ENCODE data around the gene ZDHHC18.
"Not testable (repeated sequence)": the region's sequence is repeated elsewhere in the genome, so short reads cannot be mapped to it uniquely, and the experiment has no call there.

ZDHHC18 gene

GRCh38 chr1:26858891-26859640 is 32.6 kb downstream of the ZDHHC18 start:
- DNase-seq (ENCODE audit: low read depth), result no peak

DNA sequence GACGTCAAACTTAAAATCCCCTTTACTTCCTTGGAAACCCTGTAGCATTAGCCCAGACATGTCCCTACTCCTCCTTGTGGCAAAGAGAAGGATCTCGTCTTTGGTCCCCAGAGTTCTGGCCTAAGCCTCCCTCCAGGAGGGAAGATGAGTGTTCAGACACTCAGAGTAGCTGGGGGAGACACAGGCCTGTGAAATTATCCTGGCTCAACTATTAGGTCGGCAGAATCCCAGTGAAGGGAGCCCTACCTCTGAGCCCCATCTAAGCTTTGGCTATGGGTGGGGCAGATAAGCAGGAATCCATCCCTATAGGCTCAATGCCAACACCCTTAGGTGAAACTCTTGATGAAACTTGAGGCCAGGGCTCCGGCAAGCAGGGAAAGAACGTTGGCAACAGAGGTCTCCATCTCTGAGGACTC is 34.8 kb downstream of the ZDHHC18 start:
- DNase-seq (ENCODE audit: low read depth), result no peak

GRCh38 chr1:26861889-26862378 is 35.4 kb downstream of the ZDHHC18 start:
- no peak for DNase-seq (ENCODE audit: low read depth)

GRCh38 chr1:26862781-26863684 is 36.5 kb downstream of the ZDHHC18 start, which contains the start of gene SFN:
TSS of gene SFN (plus strand) at chr1:26863149. CDS start at chr1:26863213, 64 bp downstream.
- peak; percentile 24 for DNase-seq (ENCODE audit: low read depth)

- no peak for DNase-seq (ENCODE audit: low read depth)
Observed at GRCh38 chr1:26863685-26864077, 37.2 kb downstream of the ZDHHC18 start.

GRCh38 chr1:26864610-26865480 is 38.4 kb downstream of the ZDHHC18 start:
- peak; percentile 92 for DNase-seq (ENCODE audit: low read depth)

- not testable (repeated sequence) for DNase-seq (ENCODE audit: low read depth)
Observed at GRCh38 chr1:26873097-26873496, 46.6 kb downstream of the ZDHHC18 start.

GRCh38 chr1:26874896-26875295 is 48.4 kb downstream of the ZDHHC18 start:
- DNase-seq (ENCODE audit: low read depth), result no peak

DNA sequence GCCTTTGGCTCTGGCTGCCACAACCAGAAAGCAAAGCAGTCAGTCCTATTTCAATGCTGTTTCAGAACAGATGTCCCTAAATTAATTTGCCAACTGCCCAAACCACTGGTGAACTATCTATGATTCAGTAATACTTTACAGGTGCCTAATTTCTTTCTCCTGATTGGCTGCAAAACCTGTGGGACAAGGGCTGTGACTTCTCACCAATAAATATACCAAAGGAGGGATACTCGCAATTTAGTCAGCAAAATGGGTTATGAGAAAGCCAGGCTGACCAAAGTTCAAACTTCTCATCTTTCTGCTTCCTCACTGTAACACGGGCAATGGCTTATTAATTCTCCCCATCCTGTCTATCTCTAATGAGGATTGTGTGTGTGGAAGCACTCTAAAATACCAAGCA is 50.8 kb downstream of the ZDHHC18 start:
- DNase-seq (ENCODE audit: low read depth), result no peak

DNA sequence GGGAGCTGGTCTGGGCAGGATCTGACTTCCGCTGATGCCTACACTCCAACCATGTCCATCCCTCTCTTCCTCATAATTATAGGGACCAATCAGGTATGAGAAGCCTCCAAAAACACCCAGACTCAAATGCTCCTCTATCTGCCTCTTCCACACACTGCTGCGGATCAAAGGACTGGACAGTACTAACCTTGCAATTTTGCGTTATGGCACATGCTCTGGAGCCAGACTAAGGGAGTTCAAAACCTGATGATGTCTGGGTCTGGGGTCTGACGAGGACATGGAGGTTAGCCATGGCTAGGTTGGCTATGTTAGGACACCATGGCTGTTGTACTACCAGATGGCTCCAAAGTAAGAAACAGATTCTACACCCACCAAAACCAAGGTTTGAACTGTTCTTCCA is 53.3 kb downstream of the ZDHHC18 start:
- no peak for DNase-seq (ENCODE audit: low read depth)

- DNase-seq (ENCODE audit: low read depth), result not testable (repeated sequence)
Observed at GRCh38 chr1:26881611-26882010, 55.1 kb downstream of the ZDHHC18 start.

- no peak for DNase-seq (ENCODE audit: low read depth)
Observed at GRCh38 chr1:26882696-26883463, 56.4 kb downstream of the ZDHHC18 start.

GRCh38 chr1:26887125-26887524 is 60.6 kb downstream of the ZDHHC18 start:
- no peak for DNase-seq (ENCODE audit: low read depth)

DNA sequence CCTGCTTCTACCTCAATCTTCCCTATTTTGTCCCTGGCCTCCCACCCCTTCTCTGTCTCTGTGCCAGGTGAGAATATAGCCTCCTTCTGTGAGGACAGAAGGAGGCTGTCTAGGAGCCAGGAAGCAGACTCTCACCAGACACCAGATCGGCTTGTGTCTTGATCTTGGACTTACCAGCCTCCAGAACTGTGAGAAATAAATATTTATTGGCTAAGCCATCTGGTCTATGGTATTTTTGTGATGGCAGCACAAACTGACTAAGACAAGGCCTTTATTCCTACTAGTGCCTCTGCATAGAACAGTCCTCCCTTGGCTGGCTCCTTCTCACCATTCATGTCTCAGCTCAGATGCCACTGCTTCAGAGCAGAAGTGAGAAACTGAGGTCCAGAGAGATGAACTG is 61.7 kb downstream of the ZDHHC18 start:
- DNase-seq (ENCODE audit: low read depth), result no peak

GRCh38 chr1:26889551-26890466 is 63.3 kb downstream of the ZDHHC18 start, which contains the start of gene GPN2:
TSS of gene GPN2 (minus strand) at chr1:26890283. CDS start at chr1:26890096, 187 bp downstream.
- DNase-seq (ENCODE audit: low read depth), result peak; percentile 68

- DNase-seq (ENCODE audit: low read depth), result no peak
Observed at GRCh38 chr1:26890467-26890796, 63.9 kb downstream of the ZDHHC18 start.

DNA sequence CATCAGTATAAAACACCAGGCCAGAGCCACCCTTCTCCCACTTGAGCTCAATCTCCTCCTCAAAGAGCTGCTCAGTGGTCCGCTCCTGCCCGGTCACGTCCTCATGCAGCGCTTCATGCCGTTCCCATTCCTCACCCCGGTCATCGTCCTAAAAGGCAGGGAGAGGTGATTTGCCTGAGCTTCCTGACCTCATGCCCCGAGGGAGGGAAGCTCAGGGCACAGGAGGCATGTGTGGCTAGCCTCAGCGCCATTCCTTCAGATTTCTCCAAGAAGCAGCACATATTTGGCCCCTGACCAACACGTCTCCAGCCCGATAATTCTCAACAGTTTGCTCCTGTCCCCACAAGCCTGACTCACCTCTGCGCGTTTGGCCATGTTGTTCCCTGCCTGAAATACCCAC is 67.8 kb downstream of the ZDHHC18 start:
- no peak for DNase-seq (ENCODE audit: low read depth)

DNA sequence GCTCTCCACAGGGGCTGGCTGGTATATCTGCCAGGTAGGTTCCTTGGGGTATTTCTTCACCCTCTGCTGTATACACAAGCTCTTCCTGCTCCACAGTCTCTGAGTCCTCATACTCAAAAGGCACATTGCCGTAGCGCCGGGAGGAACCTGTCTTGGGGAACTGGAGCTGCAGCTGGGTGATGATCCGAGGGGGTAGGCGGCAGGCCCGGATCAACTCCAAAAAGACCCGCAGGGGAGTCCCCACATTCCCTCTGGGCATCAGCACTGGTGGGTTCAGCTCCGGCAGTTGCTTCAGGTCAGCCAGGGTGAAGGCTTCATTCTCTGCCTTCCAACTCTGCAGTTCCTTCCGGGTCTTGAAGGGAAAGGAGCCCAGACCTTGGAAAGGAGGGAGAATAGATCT is 70.9 kb downstream of the ZDHHC18 start:
- no peak for DNase-seq (ENCODE audit: low read depth)

DNA sequence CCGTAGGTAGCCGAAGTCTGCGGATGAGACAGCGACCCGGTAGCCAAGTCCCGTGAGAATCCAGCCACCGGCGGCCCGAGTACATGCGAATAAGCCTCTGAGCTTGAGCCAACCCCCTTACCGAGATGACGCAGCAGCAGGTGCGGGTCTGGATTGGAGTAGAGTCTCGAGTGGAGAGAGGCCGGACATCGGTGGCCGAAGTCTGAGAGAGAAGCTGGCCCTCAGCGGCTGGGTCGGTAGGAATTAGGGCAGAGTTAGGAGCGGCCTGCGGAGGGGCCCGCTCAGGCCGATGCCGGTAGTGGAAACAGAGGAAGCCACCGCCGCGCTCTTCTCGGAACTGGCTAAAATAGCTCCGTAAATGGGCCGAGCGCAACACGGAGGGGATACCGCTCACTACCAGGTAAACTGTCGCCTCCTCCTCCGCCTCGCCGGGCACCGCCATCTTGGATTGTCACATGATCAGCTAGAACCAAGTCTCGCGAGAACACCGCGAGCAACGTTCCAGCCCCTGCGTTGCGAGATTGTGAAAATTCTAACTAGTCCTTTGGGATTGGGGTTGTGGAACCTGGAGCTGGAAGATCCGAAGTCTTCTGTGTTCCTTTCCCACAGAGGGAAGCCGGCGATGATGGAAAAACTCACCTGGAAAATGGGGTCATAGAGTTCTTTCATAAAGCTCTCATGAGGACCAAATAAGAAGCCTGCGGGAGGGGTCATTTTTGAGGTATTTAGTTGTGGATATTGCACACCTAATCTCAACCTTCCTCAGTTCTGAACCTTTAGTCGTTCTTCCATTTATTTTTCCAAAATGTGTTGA is 73.7 kb downstream of the ZDHHC18 start, which contains the start of gene GPATCH3:
Gene GPATCH3, minus strand, starts transcription at position 467 of the 814 bp plus-strand sequence. Its CDS starts 25 bp downstream, at position 442.
- peak; percentile 78 for DNase-seq (ENCODE audit: low read depth)

Measured in activated T-helper 9 cell treated with anti-CD3 and anti-CD28 coated beads, Interleukin-2, amount 50 U/mL, for 16 hours (primary cell).